GM10847 (cell line): Measurements from ENCODE around the gene SORCS1.

Experiments used
- POLR2A ChIP-seq: IDR thresholded peaks from 2 replicates; pipeline ENCODE4 v1.6.1; 2011; ENCODE audit not compliant: insufficient read length; ENCODE audit errors: extremely low read depth

The SORCS1 gene

GRCh38 chr10:106765928-106766327 is 398.6 kb downstream of the SORCS1 start:
- TF ChIP-seq POLR2A, result no peak

DNA sequence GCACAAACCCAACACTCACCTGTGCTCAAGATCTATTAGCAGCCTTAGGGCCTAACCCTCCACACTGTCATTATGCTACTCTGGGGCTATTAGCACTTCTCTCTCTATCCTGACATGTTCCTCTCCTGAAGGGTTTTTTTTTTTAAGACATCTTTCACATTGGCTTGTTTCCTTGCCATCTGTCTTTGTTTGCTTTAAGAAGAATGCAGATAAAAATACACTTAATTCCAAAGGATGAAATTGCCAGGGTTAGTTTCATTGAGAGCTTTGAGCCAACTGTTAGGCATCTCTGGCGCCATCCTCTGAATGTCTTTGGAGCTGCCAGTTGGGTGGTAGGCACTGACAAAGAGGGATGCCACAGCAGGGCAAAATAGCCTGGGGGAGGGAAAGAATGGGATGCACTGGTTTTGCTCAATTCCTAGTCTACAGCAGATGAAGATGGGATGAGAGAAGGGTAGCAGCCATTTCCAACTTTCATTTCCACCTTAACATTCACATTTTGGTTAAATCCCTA is 399.2 kb downstream of the SORCS1 start:
- TF ChIP-seq POLR2A, result no peak

GRCh38 chr10:106764360-106764759 is 400.1 kb downstream of the SORCS1 start:
- TF ChIP-seq POLR2A, result no peak

DNA sequence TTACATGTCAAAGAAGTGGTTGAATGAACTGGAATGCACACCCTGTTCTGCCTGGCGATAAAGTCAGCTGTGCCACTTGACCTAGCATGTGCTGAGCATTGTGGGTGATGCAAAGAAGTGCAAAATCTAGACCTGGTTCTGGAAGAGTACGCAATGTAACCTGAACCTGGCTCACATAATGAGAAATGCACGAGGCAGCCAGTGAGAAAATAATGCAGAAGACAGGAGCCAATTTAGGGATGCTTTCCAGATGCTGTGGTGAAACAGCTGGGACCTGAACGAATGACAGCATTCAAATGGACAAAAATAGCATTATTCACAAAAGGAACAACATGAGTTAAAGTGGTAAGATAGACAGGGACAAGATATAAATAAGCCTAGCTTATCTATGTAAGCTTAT is 402.6 kb downstream of the SORCS1 start:
- TF ChIP-seq POLR2A, result no peak

DNA sequence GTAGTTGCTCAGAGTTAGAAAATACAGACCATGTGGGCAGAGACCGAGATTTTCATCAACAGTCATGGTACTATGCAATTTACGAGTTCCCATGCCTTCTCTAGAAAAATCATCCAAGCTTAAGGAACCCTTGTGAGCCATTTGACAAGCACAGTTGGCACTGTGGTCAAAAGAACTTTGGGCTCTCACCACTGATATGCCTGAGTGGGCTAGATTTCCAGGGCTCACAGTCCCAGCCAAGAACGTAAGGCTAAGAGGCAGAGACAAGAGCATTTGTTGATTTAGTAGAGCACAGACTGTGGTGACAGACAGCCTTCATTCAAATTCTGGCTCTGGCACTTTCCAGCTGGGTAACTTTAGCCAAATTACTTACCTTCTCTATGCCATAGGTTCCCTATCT is 407.0 kb downstream of the SORCS1 start:
- TF ChIP-seq POLR2A, result no peak

- no peak for TF ChIP-seq POLR2A
These were observed 413.4 kb downstream of the SORCS1 start for GRCh38 chr10:106751091-106751490.

- no peak for TF ChIP-seq POLR2A
These were observed 417.6 kb downstream of the SORCS1 start for GRCh38 chr10:106746868-106747267.

DNA sequence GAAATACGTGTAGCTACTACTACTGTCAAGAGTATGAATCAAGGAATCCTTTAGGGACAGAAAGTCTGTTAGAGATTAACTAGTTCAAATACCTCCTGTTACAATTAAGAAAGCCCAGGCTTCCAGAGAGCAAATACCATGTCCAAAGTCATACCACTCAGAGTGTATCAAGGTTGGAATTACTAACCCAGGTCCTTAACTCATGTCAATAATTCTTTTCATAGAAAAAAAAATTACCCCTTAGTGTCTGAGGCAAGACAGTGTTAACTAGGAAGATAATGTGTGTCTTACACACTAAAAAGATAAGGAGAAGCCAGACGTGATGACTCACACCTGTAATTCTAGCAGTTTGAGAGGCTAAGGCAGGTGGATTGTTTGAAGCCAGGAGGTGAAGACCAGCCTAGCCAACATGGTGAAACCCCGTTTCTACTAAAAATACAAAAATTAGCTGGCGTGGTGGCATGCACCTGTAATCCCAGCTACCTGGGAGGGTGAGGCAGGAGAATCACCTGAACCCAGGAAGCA is 423.4 kb downstream of the SORCS1 start:
- no peak for TF ChIP-seq POLR2A

GRCh38 chr10:106740071-106740470 is 424.4 kb downstream of the SORCS1 start:
- TF ChIP-seq POLR2A, result no peak

GRCh38 chr10:106734220-106734619 is 430.3 kb downstream of the SORCS1 start:
- TF ChIP-seq POLR2A, result no peak

DNA sequence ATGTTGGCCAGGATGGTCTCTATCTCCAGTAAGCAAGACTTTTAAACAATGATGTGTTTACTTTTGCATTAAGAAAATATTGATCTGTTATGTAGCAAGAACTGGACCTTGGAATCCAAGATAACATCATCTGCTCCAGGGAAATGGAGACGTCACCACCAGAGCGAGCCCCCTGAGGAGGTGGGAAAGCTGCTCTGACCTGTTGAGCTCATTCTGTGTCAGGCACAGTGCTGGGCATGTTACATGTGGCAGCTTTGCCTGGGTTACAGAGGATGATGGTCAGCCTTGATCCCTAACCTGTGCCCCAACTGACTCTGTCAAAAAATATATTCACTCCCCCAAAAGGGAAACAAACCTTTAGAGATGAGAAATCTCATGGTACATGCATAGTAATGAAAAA is 436.3 kb downstream of the SORCS1 start:
- no peak for TF ChIP-seq POLR2A

DNA sequence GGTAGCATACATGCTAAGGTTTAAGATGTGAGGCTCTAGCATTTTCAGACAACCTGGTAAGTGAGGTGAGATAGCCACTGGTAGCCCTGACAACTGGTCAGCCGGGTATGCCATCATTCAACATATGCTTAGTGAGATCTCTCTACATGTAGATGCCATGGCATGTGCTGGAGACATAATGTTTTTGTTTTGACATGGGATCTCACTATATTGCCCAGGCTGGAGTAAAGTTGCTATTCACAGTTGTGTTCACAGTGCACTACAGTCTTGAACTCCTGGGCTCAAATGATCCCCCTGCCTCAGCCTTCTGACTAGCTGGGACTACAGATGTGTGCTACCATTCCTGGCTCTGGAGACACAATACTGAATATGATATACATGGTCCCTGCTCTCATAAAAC is 437.3 kb downstream of the SORCS1 start:
- TF ChIP-seq POLR2A, result no peak

DNA sequence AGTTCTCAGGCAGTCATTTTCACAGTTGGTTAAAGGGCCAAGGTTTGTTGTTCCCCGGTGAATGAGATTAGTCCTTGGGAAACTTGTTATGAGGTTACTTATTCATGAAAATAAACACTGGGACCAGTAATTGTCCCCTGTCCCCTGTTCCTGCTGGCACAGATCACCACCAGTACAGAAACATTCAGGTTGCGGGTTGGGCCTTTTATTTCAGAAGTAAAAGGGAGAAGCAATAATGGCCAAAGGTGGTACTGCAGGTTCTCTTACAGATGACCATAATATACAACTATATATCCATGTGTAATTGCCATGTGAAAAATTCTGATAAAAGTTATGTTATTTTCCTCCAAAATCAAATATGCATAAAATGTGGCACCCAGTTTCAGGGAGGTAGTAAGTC is 442.0 kb downstream of the SORCS1 start:
- no peak for TF ChIP-seq POLR2A

GRCh38 chr10:106720683-106721082 is 443.8 kb downstream of the SORCS1 start:
- no peak for TF ChIP-seq POLR2A

DNA sequence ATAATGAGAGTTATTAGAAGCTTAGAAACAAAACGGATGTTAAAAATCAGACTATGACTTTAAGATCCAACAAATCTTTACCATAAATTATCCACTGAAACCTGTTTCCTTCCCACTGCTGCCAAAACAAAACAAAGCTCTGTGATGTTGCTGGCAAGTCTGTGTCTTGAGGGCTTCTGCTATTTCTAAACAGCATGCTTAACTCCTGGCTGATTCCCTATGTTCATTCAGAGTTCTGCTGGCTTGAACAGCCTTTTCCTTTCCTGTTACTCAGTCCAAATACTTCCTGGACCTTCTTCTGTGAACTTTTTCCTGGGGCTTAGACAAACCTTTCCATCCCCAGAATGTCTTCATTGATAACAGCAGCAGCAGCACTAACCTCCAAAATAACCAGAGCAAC is 448.1 kb downstream of the SORCS1 start:
- no peak for TF ChIP-seq POLR2A

DNA sequence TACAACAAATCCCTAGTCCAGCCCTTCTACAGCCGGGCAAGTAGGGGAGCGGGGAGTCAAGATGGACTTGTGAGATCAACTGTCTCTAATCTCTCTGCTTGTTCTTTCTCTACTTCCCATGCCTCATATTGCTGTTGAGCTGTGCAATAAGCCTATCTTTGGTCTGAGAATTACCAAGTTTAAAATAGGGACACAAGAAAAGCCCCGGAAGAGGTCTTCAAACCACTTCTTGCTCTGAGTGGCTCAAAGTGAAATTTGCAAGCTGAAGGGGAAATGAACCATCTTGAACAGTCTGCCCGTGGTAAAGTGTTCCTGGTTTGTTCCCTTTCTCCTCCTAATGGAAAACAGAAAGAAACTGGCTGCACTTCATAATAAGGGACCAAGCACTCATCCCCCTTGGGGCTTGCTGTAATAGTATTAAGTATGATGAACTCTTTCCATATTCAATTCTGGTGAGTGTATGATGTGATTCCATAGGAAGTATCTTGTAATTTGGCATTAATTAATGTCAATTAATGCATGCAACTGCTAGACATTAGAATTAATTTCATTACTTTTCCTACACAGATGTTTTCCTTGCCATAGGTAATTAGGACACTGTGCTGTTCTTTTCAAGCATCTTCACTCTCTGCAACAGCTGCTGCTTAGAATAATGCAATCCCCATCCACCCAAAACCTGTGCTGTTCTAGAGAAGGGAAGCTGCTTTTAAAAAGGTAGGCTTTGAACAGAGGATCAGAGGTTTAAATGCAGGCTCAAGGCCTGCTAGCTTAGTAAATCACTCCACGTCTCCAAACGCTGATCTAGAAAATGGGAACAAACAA is 449.6 kb downstream of the SORCS1 start:
- no peak for TF ChIP-seq POLR2A

DNA sequence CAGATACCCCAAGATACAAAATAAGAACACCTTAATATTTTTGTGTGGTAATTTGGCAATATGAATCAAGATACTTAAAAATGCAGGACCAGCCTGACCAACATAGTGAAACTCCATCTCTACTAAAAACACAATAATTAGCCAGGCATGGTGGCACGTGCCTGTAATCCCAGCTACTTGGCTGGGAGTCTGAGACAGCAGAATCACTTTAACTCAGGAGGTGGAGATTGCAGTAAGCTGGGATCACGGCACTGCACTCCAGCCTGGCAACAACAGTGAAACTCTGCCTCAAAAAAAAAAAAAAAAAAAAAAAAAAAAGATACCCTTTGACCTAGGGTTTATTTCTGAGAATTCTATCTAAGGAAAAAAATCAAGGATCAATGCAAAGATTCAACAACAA is 450.7 kb downstream of the SORCS1 start:
- TF ChIP-seq POLR2A, result no peak
